OCI-LY3 (cell line): ENCODE results near the gene PHF10.

Source experiments
- H2AFZ ChIP-seq: fragments of 200-600, 300-600 bp; shearing (Covaris generic); 2 replicates; pipeline ENCODE4 v1.6.0; 2014; ENCODE audit warnings: antibody characterized with exemption, low read depth, low read length
- H3K27ac ChIP-seq: fragments of 200-600, 300-600 bp; sonication (generic); 2 replicates; pipeline ENCODE4 v1.5.1; 2014; ENCODE audit warnings: mild to moderate bottlenecking, low read length, moderate library complexity, mixed read lengths
- H3K27me3 ChIP-seq: fragments of 200-600, 300-600 bp; sonication (generic); 2 replicates; pipeline ENCODE4 v1.6.1; 2014; ENCODE audit warnings: low read depth, low read length, mixed read lengths
- H3K36me3 ChIP-seq: fragments of 200-600, 300-600 bp; sonication (generic); replicated peaks from 2 replicates; pipeline ENCODE3; 2014; ENCODE audit warnings: low read depth, low read length, mixed read lengths
- H3K4me1 ChIP-seq: fragments of 300-600, 200-600 bp; sonication (generic); 2 replicates; pipeline ENCODE4 v1.6.1; 2014; ENCODE audit warnings: low read length, mixed read lengths
- H3K4me2 ChIP-seq: fragments of 200-600, 300-600 bp; sonication (generic); 2 replicates; pipeline ENCODE4 v1.6.1; 2014; ENCODE audit warnings: low read length, mixed read lengths
- H3K4me3 ChIP-seq: fragments of 300-600, 200-600 bp; sonication (generic); 2 replicates; pipeline ENCODE4 v1.5.1; 2014; ENCODE audit warnings: antibody characterized with exemption, mild to moderate bottlenecking, low read length, moderate library complexity
- H3K79me2 ChIP-seq: fragments of 300-600, 200-600 bp; shearing (Covaris generic); 2 replicates; pipeline ENCODE4 v1.6.1; 2014; ENCODE audit warnings: mild to moderate bottlenecking, low read length, mixed read lengths
- H3K9ac ChIP-seq: fragments of 300-600, 200-600 bp; shearing (Covaris generic); 2 replicates; pipeline ENCODE4 v1.6.0; 2014; ENCODE audit warnings: mild to moderate bottlenecking, low read length, moderate library complexity
- H3K9me3 ChIP-seq: fragments of 200-600, 300-600 bp; shearing (Covaris generic); 2 replicates; pipeline ENCODE4 v1.6.1; 2014; ENCODE audit warnings: low read length, mixed read lengths; ENCODE audit not compliant: insufficient read depth
- H4K20me1 ChIP-seq: fragments of 200-600, 300-600 bp; sonication (generic); 2 replicates; pipeline ENCODE4 v1.6.1; 2016; ENCODE audit warnings: low read length, mixed read lengths; ENCODE audit not compliant: insufficient read depth
- EZH2phosphoT487 ChIP-seq: fragments of 200-600 bp; shearing (Covaris generic); IDR thresholded peaks from 2 replicates; pipeline ENCODE4 v1.6.1; 2018; ENCODE audit warnings: antibody characterized with exemption, mixed run types, low read depth
- TF ChIP-seq, protein P1 (sequence below): fragments of 200-600, 300-600 bp; sonication (generic); IDR thresholded peaks from 2 replicates; pipeline ENCODE4 v1.5.1; 2014; ENCODE audit warnings: antibody characterized with exemption, low read length, low read depth

The PHF10 gene

DNA sequence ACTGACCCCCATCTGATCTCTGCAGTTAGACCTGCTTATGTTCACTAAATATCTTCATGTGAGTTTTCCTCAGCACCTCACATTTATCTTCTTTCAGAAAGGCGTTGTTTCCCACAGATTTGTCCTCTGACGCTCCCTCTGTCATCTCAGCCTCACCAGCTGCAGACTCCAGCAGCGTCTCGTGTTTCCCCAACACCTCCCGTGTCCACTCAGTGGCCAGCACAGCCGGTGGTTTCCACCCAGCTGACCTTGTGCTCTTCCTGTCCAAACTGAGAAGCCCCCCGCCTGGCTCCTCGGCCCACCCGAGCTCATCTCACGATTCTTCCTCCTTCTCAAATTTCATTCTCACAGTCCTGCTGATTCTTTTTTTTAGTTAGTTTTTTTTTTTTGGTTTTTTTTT, 39.6 kb upstream of the PHF10 start:
- H3K4me1 ChIP-seq = no peaks in the 10 kb centered on the region
- H3K4me2 ChIP-seq = no peak overlapping the region
- no peak overlapping the region for H3K4me3 ChIP-seq
- H3K79me2 ChIP-seq = no peaks in the 10 kb centered on the region
- H3K36me3 ChIP-seq = peaks cover 8% of the 10 kb centered on the region
- H2AFZ ChIP-seq = no peak overlapping the region
- no peak overlapping the region for H3K27ac ChIP-seq
- no peaks in the 10 kb centered on the region for H3K9me3 ChIP-seq
- H3K9ac ChIP-seq = no peak overlapping the region
- TF ChIP-seq, protein P1, sequence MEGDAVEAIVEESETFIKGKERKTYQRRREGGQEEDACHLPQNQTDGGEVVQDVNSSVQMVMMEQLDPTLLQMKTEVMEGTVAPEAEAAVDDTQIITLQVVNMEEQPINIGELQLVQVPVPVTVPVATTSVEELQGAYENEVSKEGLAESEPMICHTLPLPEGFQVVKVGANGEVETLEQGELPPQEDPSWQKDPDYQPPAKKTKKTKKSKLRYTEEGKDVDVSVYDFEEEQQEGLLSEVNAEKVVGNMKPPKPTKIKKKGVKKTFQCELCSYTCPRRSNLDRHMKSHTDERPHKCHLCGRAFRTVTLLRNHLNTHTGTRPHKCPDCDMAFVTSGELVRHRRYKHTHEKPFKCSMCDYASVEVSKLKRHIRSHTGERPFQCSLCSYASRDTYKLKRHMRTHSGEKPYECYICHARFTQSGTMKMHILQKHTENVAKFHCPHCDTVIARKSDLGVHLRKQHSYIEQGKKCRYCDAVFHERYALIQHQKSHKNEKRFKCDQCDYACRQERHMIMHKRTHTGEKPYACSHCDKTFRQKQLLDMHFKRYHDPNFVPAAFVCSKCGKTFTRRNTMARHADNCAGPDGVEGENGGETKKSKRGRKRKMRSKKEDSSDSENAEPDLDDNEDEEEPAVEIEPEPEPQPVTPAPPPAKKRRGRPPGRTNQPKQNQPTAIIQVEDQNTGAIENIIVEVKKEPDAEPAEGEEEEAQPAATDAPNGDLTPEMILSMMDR = no peak
- TF ChIP-seq EZH2phosphoT487 = no peak
- H4K20me1 ChIP-seq = no peaks in the 10 kb centered on the region
- H3K27me3 ChIP-seq = no peaks in the 10 kb centered on the region

DNA sequence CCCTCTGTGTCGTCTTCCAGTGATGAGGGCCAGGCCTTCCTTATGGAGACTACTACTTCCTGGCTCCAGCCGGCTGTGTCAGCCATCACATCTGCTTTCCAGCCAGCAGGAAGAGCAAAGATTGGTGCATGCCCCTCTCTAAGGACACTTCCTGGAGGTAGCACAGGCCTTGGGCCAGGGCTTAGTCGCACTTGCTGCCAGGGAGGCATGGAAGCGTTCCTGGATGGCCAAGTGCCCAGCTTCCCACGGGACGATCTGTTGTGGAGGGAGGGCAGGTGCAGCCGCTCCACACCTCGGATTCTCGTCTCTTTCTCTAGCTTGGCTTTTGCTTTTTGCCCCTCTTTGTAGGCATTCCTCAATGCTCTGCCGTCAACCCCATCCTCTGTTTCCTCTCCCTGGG, 39.0 kb upstream of the PHF10 start:
- Histone ChIP-seq H3K4me3 (no peak overlapping the region), H3K4me1 (no peaks in the 10 kb centered on the region), H3K27me3 (no peaks in the 10 kb centered on the region), H3K27ac (no peak overlapping the region), H3K9ac (no peak overlapping the region), H3K4me2 (no peak overlapping the region), H3K9me3 (no peaks in the 10 kb centered on the region), H3K36me3 (peaks cover 8% of the 10 kb centered on the region), H4K20me1 (no peaks in the 10 kb centered on the region), H3K79me2 (no peaks in the 10 kb centered on the region), H2AFZ (no peak overlapping the region)
- TF ChIP-seq EZH2phosphoT487 = no peak
- TF ChIP-seq, protein P1 = no peak

DNA sequence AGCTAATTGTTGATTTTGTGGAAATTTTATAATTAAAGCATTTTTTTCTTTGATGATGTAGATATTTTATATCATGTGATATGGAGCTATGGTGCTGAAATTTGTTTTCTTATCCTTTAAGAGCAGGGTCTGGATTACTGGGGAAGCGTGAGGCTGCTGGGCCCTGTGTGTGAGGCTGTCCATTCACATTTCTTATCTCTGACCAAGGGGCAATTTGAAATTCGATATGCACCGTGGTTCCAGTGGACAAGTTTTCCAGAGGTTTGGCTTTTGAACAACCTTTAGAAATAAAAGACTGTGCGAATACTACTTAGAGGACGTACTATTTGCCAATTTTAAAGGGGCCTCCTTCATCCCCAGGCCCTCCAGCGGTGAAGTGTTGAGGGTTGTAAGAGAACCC, 30.9 kb upstream of the PHF10 start:
- H3K4me3 ChIP-seq = no peak overlapping the region
- peaks cover 8% of the 10 kb centered on the region for H3K36me3 ChIP-seq
- peaks cover 11% of the 10 kb centered on the region for H3K4me1 ChIP-seq
- no peaks in the 10 kb centered on the region for H4K20me1 ChIP-seq
- peaks cover 32% of the 10 kb centered on the region for H3K79me2 ChIP-seq
- no peak overlapping the region for H3K4me2 ChIP-seq
- H3K9ac ChIP-seq = no peak overlapping the region
- H2AFZ ChIP-seq = no peak overlapping the region
- no peaks in the 10 kb centered on the region for H3K9me3 ChIP-seq
- no peak overlapping the region for H3K27ac ChIP-seq
- no peaks in the 10 kb centered on the region for H3K27me3 ChIP-seq
- TF ChIP-seq EZH2phosphoT487 = no peak
- TF ChIP-seq, protein P1 = no peak

DNA sequence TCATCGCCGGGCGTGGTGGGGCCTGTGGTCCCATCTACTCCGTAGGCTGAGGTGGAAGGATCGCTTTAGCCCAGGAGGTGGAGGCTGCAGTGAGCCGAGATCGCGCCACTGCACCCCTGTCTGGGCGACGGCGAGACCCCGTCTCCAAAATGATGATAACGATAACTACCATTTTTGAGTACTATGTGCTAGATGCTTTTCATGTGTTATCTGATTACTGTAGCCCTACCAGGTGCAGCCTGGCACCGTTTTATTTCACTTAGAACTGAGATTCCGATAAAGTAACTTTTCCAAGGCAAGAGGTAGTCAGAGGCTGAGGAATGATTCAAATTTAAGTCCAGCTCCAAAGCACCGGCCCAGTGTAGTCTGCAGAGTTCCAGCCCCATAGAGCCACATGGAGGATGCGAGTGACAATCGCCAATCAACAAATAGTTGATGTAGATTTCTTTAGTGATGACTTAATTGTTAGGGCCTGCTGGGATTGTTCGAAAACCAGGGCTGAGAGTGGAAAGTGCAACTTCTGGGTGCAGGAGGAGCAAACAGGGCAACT, 27.8 kb upstream of the PHF10 start:
- Histone ChIP-seq H3K27ac (peak overlapping the region; percentile 66), H3K9me3 (no peaks in the 10 kb centered on the region), H3K27me3 (no peaks in the 10 kb centered on the region), H2AFZ (peak overlapping the region; percentile 81; the same call in 1 of the 2 replicates), H3K79me2 (peaks cover 35% of the 10 kb centered on the region), H3K4me1 (peaks cover 14% of the 10 kb centered on the region), H3K4me2 (peak overlapping the region; percentile 94), H4K20me1 (no peaks in the 10 kb centered on the region), H3K9ac (peak overlapping the region; percentile 95), H3K4me3 (peak overlapping the region; percentile 98), H3K36me3 (peaks cover 18% of the 10 kb centered on the region)
- TF ChIP-seq, protein P1 = no peak
- no peak for TF ChIP-seq EZH2phosphoT487
